Non-pigmented ciliary epithelial cell (primary cell): Measurements from ENCODE around the gene PIK3C2G.

Experiments used
- DNase-seq: peaks from one replicate; pipeline ENCODE4 v3.0.0-alpha.2; 2010; ENCODE audit warnings: low read depth

Gene PIK3C2G

DNA sequence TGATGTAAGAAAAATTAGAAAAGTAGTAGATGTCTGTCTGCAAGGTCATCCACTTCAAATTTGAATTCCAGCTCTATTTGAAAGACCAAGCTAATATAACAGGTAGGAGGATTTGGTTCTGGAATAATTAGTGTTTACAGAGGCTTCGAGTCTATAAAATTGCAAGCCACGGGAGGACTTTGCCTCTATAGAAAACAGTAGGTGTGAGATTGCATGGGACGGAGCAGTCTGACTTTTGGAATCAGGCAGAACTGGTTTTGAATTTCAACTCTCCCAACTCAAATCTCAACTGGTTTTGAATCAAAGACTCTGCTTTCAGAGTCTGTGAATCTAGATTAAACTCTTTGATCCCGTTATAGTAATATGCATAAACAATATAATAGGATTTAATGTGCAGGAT, 82.4 kb downstream of the PIK3C2G start:
- no peak for DNase-seq

DNA sequence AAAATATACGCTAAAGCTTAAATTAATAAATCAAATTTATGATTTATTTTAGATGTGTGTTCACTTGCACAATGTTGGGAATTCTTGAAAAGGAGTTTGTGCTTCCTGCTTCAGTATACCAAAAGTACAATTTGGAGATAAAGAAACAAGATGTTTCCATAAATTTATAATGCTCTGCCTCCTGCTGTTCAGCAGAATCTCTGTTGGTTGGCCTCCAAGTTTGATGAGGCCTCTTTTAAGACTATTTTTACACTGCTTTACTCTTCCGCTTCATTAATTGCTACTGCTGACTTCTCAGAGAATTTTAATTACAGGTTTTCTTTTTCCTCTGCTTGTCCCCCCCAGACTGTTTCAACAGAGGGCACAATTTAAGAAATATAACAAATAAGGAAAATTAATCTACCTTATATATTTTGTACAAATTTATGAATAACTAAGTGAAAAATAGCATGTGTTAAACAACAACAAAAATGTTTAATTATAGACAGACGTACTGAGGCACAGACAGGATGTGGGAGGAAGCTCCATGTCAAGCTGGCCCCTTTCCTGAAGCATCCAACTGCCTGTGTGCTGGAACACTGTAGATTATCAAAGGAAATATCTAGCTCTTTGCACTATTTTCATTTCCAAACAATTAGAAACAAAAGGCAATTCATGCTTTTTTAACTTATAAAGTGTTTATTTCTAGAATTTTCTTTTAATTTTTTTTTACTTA, 83.9 kb downstream of the PIK3C2G start:
- no peak for DNase-seq

DNA sequence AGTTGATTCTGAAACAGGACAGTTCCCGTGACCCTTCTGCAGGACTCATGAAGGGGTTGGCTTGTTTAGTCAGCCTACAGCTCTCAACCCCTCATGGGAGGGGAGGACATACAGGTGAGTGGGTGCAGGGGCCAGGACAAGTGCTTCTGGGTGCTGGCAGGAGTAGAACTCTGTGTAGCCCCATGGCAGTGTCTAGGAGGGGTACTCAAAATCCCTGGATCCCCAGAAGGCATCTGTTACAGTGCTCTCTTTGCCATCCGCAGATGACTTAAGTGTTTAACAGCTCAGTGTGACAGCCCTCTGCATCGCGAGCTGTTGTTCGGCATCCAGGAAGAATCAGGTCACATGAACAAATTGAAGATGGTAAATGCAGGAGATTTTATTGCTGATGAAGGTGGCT, 91.0 kb downstream of the PIK3C2G start:
- DNase-seq, result no peak

DNA sequence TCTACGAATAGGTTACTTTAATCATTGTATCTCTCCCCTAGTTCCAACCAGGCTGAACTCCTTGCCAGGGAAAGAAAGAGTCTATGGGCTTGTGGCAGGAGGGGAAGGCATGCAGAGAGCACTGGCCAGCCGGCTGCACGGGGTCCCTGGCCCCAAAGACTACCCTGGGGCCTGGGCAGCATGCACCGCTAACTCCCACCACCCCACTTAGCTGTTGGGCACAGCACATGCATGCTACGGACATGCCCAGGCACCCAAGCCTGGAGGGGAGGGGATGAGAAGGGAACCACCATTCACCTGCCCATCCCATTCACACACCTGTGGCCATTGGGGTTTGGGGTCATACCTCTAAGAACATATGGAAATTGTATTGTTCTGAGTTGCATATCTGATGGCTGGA, 94.1 kb downstream of the PIK3C2G start:
- no peak for DNase-seq

DNA sequence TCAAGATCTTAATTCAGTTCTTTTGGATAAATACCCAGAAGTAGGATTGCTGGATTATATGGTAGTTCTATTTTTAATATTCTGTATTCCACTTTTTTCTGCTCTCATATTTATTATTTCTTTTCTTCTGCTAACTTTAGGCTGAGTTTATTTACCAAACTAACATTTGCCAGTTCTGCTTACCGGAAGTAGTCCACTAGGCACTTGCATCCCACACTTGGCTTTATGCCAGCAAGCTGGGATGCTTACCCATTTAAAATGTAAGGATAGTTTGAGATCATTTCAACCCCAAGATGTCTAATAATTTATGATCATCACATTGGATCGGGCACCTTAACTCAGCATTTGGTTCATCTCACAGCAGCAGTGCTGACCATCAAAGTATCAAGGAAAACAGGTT, 96.8 kb downstream of the PIK3C2G start:
- DNase-seq, result no peak

DNA sequence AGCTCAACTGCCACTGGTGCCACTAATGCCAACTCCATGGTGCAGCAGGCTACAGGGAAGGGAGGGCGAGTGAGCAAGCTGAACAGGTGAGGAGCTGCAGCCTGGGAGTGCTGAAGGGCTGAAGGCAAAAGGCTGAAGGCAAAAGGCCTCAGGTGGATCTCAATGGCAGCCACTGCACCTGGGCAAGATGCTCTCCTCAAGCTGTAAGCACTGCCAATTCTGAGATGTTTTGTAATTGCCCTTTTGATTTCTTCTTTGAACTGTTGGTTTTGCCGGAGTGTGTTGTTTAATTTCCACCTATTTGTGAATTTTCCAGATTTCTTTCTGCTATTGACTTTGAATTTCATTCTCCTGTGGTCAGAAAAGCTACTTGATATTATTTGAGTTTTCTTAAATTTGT, 97.6 kb downstream of the PIK3C2G start:
- no peak for DNase-seq

DNA sequence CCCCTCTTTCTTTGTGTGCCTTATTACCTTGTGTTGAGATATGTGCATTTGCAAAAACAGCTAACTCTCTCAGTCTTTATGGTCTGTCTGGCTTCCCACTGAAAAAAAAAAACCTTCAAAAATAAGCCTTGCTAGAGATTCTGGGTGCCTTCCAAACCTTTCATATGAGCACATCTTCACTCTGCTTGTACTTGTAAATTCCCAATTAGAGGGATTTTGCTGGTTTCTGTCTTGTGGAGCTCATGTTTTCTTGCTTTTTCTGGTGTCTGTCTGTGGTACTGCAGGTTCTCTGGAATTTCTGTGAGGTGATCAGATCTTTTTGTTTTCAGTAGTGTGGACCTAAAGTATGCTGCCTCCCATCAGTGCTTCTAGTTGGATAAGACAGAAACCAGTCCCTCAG, 100.1 kb downstream of the PIK3C2G start:
- no peak for DNase-seq

DNA sequence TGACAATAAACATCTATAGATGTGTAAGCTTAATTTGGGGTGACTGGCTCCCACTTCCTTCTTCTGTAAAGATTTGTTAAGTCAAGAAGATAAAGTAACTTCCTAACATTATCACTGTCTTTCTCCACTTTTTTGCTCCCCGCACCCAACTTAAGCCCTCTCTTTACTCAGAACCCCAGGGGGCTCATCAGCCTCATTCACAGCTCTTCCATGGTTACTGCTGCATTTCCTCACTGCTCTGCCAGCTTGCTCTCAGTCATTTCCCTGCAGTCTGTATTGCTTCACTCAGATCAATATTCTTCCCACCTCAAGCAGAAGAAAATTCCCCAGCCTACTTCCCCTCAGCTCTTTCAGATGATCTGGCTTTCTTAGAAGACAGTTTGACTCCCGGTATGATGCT, 102.0 kb downstream of the PIK3C2G start:
- no peak for DNase-seq

DNA sequence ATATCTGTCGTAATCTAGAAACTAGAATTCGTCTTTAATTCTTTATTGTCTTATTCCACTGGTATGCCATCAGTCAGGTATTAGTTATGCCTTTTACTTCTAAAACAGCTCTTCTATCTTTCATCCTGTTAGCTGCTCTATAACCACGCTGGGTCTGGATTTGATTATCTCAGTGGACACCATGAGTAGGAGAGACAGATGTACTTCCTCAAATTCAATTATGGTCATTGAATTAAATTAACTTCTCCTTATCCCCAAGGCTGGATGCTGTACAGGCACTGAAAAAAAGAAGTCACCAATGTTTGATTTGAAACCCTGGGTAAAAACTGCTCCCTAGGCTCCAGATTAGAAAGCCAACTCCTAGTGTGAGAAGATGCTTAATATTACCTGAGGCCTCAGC, 107.3 kb downstream of the PIK3C2G start:
- DNase-seq, result no peak

DNA sequence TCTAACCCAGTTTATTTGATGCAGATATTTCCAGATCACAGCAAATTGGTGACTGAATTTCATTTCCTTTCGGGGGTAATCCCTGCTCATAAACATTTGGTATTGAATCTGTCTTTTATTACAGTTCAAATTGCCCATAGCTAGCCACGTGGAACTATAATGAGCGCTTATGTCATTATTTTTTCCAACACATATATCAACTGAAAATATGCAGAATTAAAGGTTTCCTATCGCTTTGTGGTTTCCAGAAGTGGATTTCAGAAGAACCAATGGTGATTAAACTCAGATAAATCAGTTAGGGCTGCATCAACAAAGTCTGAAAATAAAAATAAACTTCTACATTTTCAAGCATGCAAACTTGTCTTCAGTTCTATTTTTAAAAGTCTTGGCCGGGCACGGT, 111.9 kb downstream of the PIK3C2G start:
- no peak for DNase-seq

DNA sequence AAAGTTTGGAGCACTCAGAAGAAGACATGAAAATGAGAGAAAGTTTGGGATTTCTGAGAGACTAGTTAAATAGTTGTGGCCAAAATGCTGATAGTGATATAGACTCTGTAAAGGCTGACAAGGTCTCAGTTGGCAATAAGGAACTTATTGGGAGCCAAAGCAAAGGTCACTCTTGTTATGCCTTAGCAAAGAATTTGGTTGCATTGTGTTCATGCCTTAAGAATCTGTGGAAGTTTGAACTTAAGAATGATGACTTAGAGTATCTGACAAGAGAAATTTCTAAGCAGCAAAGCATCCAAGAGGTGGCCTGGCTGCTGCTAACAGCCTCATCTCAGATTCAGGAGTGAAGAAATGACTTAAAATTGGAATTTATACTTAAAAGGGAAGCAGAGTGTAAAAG, 113.8 kb downstream of the PIK3C2G start:
- no peak for DNase-seq

DNA sequence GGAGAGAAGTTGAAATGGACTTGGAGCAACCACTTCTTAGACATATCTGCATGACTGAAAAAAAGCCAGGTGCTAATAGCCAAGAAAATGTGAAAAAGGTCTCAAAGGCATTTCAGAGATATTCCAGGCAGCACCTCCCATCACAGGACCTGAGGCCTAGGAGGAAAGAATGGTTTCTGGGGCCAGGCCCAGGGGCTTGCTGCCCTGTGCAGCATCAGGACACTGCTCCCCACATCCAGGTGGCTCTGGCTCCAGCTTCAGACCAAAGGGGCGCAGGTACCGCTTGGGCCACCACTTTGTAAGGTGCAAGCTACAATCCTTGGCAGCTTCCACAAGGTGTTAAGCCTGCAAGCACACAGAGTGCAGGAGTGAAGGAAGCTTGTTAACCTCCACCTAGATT, 114.3 kb downstream of the PIK3C2G start:
- no peak for DNase-seq

DNA sequence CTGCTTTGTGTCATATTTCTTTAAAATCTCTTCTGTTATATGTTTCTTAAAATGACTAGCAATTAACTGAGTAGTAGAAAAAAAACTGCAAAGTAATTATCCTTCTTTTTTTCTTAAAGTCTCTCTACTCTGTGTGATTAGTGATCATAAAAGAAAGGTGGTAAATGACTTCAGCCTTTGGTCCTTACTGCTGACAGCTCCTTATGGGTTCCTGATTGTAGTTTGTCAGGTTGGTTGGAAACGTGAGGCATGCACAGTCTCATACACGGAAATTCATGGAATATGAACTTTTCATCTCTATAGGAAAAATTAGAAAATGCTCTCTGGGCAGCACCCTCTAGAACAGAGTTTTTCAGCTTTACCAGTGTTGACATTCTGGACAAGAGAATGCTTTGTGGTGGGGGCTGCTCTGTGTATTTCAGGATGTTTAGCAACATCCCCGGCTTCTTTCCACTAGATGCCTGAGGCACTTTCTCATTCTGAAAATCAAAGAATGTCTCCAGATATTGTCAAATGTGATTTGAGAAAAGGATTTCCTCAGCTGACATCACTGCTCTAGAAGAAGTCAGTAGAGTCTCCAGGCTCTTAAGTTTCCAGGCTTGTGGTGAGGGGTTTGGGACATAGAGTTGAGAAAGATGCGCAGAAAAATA, 121.0 kb downstream of the PIK3C2G start:
- no peak for DNase-seq

DNA sequence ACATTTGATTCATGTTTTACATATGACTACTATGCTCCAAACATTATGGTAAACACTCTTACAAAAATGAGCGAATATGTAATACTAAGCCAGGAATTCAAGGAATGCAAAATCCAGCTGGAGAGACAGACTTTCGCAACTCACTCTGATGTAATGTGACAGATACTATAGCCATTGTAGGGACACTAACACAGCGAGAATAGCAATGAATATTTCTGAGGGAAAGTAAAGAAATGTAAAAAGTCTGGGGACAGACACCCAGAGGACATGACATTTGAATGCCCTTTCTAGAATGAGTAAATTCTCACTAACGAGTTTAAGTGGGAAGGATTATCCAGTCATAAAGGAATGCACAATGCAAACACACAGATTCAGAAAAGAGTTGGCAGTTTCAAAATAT, 121.9 kb downstream of the PIK3C2G start:
- DNase-seq, result peak; percentile 93

DNA sequence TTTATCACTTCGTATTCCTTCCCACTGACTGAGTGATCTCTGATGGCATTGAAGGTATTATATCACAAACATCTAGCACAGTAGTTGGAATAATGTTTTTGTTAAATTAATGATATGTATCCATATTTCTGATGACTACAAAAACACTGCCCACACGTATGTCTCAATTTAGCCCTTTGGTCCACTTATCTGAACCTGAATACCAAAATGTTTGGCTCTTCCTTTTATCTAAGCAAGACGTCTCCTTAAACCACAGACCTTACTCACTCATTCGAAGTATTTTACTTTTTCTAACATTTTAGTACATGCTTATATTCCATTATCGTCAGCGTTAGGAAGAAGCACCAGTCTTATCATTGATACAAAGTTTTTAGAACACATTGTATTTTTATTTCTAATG, 126.4 kb downstream of the PIK3C2G start:
- no peak for DNase-seq

DNA sequence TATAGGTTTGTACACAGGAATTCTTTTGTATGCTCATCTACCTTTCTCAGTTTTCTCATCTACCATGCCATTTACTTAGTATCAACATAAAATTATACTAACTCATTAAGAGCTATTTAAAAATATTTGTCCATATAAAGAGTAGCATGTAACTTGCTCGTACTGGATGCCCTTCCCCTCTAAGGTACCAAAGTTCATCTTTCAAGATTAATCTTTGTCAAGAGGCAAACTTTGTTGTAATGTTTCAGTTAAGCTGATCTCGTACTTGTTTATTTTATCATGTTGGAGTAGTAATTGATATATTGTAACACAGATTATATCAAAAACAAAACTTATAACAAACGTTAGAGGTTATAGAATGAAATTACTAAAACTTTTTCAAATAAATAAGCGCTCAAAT, 128.5 kb downstream of the PIK3C2G start:
- DNase-seq, result no peak

DNA sequence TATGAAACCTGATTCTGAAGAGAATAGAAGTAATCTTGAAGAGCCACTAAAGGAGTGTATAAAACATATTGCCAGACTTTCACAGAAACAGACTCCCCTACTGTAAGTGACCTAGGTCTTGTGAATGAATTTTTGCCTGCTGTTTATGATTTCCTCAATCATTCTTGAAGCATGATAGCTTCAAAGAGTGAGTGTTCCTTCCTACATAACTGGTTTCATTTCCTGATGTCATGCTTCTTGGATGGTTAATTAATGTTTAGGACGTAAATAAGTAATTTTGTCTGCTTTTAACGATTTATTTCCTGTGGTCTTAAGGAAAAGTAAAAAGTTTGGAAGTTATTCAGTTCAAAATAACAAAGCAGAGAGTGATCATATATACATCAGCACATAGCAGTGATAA, 129.8 kb downstream of the PIK3C2G start:
- DNase-seq, result no peak

DNA sequence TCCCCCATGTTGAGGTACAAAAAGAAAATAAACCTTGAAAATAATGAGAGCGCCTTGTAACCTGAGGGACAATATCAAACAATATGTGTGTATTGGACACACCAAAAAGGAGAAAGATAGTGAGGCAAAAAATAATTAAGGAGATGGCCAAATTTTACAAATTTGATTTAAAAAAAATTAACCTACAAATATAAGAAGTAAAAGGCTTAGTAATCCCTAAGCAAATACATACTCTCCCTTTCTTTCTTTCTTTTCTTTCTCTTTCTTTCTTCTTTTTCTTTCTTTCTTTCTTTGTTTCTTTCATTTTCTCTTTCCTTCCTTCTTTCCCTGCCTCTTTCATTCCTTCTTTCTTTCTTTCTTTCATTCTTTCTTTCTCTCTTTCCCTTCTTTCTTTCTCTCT, 133.4 kb downstream of the PIK3C2G start:
- DNase-seq, result no peak

DNA sequence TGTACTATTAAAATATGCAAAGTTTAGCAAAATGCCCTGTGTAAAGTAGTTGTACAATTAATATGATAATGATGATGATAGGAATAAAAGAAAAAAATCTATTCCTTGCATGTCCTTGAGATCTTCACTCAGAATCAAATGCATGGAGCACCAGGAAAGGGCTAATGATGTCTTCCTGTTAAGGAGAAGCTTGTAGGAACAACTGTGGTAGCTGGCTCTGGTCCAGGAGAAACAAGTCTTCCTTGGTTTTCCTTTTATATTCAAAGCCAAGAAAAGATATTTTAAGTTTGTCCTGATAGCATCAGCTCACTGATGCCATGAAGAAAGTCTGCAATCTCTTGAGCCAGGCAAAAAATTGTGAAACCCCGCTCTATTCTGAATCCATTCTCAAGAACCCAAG, 138.9 kb downstream of the PIK3C2G start:
- DNase-seq, result peak; percentile 28

DNA sequence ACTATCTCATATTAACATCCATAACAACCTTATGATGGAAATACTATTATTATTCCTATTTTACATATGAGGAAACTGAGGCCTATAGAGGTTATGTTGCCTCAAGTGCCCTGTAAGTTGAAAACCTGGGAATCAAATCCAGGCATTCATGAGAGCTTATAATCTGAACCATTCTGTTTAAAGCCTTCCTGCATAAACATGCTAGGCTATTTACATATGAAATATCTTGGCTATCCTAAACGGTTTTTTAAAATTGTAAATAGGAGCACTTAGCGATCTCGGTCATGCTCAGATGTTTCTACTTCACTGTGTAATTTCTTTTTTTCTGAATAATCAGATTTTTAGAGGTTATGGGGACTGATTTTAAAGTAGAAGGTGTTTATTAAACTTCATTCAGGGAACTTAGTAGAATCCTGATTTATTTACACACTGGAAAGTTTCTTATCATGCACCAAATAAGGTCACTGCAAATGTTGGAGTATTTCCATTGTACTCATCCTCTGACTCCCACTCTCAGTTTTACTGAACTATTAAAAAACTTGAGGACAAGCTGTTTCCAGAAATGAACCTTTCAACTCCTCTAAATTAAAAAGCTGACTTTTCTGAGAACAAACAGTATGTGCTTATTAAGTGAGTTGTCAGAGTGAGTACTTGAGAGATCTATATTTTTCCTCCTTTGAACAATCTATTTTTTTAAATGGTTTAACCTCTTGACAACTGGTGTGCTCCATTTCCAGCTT, 141.7 kb downstream of the PIK3C2G start:
- no peak for DNase-seq

DNA sequence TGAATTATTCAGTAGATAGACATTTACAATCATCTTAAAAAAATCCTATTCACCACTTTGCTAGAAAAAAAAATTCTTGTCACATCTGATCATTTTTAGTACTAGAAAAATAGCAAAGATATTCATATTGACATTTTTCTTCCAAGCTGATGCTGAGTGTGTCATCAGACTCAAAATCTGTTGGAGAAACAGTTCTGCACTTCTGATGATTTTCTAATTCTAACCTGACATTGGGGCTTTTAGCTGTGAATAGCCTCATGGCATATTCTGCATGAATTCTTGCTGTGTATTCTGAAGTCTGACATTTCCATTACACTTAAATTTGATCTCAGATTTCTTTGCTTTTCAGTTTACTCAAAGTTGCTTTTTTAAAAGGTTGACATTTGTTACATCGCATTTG, 150.1 kb downstream of the PIK3C2G start:
- DNase-seq, result no peak

DNA sequence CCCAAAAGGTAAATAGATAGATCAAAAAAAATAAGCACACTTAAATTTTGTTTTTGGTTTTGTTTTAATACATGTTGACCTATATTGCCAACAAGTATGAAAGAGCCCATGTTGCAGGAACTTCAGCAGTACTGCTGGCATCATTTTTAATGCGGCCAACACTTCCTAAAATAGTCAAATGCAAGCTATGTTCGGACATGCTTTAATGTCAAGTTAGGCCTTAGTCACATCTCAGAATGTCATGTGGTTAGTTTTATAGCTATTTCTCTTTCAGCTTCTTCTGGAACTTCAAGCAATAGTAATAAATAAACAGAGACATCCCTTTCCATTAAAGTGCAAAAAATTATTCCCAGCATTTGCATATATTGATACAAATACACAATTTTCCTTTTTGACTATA, 153.4 kb downstream of the PIK3C2G start:
- no peak for DNase-seq

DNA sequence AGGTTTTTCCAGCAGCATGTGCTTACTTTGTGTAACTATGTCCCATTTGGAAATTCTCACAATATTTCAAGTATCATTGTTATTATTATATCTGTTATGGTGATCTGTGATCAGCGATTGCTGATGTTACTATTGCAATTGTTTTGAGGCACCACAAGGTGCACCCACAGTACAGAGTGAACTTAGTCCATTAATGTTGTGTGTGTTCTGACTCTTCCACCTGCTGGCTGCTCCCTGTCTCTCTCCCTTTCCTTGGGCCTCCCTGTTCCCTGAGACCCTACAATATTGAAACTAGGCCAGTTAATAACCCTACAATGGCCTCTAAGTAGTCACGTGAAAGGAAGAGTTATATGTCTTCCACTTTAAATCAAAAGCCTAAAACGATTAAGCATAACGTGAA, 153.9 kb downstream of the PIK3C2G start:
- no peak for DNase-seq

DNA sequence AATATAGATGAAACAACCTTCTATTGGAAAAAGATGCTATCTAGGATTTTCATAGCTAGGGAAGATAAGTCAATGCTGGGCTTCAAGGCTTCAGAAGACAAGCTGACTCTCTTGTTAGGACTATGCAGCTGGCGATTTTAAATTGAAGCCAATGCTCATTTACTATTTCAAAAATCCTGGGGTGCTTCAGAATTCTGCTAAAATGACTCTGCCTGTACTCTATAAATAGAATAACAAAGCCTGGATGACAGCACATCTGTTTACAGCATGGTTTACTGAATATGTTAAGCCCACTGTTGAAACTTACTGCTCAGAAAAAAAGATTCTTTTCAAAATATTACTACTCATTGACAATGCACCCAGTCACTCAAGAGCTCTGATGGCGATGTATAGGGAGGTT, 155.1 kb downstream of the PIK3C2G start:
- DNase-seq, result no peak
